MG63 (cell line): Measurements from ENCODE around the gene SUFU. TPM values are rescaled to one million over a fixed set of nuclear protein-coding genes. Genes with fewer than 3 reads are reported as not detected.

Source experiments
- DNase-seq: peaks from one replicate; pipeline ENCODE4 v3.0.0-alpha.2; 2020
- H3K27me3 ChIP-seq: fragments of 250-450 bp; sonication (Bioruptor Pico); 2 replicates; pipeline ENCODE4 v1.5.1; 2020; ENCODE audit warnings: mild to moderate bottlenecking, moderate library complexity
- H3K36me3 ChIP-seq: fragments of 250-450 bp; sonication (Bioruptor Pico); 2 replicates; pipeline ENCODE4 v1.5.1; 2020; ENCODE audit warnings: mild to moderate bottlenecking, moderate library complexity
- H3K4me3 ChIP-seq: fragments of 250-450 bp; sonication (Bioruptor Pico); 2 replicates; pipeline ENCODE4 v1.5.1; 2020; ENCODE audit warnings: mild to moderate bottlenecking, moderate library complexity
- H3K9me3 ChIP-seq: fragments of 250-450 bp; sonication (Bioruptor Pico); 2 replicates; pipeline ENCODE4 v1.5.1; 2020; ENCODE audit warnings: mild to moderate bottlenecking, moderate library complexity
- total RNA-seq: library from RNA; depleted of rRNA; stranded (reverse); fragments of >200 nt; shearing (Covaris generic); gene quantifications from 2 replicates; pipeline ENCODE4 v1.2.3, GENCODE V29; 2014; ENCODE audit warnings: low replicate concordance

The SUFU gene
- total RNA-seq, 1 experiment from 2014 or later: 2.0 TPM

GRCh38 chr10:102554531-102554930 is 50.8 kb downstream of the SUFU start:
- Histone ChIP-seq H3K4me3 (no peak overlapping the region), H3K9me3 (no peaks in the 10 kb centered on the region), H3K36me3 (no peaks in the 10 kb centered on the region), H3K27me3 (no peaks in the 10 kb centered on the region)
- DNase-seq: no peak

- H3K36me3 ChIP-seq: no peaks in the 10 kb centered on the region
- no peaks in the 10 kb centered on the region for H3K27me3 ChIP-seq
- no peaks in the 10 kb centered on the region for H3K9me3 ChIP-seq
- peak; percentile 58 for DNase-seq
- no peak overlapping the region for H3K4me3 ChIP-seq
Observed at GRCh38 chr10:102555781-102556328, 52.1 kb downstream of the SUFU start.

DNA sequence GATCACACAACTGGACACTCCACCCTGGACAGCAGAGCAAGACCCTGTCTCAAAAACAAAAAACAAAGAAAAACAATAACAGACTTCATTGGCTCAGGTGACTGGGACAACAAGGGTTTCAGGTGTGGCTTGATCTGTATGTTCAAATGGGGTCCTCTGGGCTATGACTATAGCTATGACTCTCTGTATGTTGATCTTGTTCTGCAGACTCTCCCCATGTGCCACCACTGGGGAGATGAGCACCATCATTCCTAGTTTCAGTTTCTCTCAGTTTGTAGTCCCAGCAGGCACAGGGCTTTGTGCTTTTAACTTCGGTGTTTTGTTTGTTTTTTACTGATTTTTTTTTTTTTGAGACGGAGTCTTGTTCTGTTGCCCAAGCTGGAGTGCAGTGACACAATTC is 53.8 kb downstream of the SUFU start:
- no peak for DNase-seq
- Histone ChIP-seq H3K4me3 (no peak overlapping the region), H3K9me3 (no peaks in the 10 kb centered on the region), H3K36me3 (no peaks in the 10 kb centered on the region), H3K27me3 (no peaks in the 10 kb centered on the region)

- Histone ChIP-seq H3K27me3 (no peaks in the 10 kb centered on the region), H3K36me3 (no peaks in the 10 kb centered on the region), H3K9me3 (no peaks in the 10 kb centered on the region)
Observed at GRCh38 chr10:102559764-102560163, 56.0 kb downstream of the SUFU start.

GRCh38 chr10:102564209-102564834 is 60.5 kb downstream of the SUFU start:
- Histone ChIP-seq H3K36me3 (no peaks in the 10 kb centered on the region), H3K27me3 (no peaks in the 10 kb centered on the region), H3K9me3 (no peaks in the 10 kb centered on the region), H3K4me3 (no peak overlapping the region)
- no peak for DNase-seq

More at GRCh38 chr10:102559764-102560163, 56.0 kb downstream of the SUFU start:
- no peak for DNase-seq
- H3K4me3 ChIP-seq: no peak overlapping the region

DNA sequence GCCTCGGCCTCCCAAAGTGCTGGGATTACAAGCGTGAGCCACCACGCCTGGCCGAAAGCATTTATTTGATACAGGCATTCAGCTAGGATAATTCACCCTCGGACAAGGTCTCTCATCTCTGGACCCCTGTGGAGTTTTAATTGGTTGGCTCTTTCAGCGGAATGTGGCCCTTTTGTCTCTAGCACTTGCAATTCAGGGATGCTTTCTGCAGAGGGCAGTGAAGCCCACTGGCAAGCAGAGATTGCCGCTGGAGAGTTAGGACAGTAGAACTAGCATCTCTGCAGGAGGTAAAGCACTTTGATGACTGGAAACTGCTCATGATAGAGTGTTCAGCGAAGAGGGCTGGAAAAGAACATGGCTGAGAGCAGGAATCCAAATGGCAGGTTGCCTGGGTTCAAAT is 62.0 kb downstream of the SUFU start:
- H3K27me3 ChIP-seq: no peaks in the 10 kb centered on the region

GRCh38 chr10:102578782-102579181 is 75.0 kb downstream of the SUFU start:
- H3K4me3 ChIP-seq: no peak overlapping the region
- no peaks in the 10 kb centered on the region for H3K27me3 ChIP-seq
- H3K36me3 ChIP-seq: no peaks in the 10 kb centered on the region
- DNase-seq: no peak
- H3K9me3 ChIP-seq: no peaks in the 10 kb centered on the region

More for the DNA sequence above, 62.0 kb downstream of the SUFU start:
- H3K9me3 ChIP-seq: no peaks in the 10 kb centered on the region
- no peak for DNase-seq
- H3K4me3 ChIP-seq: no peak overlapping the region
- H3K36me3 ChIP-seq: no peaks in the 10 kb centered on the region

DNA sequence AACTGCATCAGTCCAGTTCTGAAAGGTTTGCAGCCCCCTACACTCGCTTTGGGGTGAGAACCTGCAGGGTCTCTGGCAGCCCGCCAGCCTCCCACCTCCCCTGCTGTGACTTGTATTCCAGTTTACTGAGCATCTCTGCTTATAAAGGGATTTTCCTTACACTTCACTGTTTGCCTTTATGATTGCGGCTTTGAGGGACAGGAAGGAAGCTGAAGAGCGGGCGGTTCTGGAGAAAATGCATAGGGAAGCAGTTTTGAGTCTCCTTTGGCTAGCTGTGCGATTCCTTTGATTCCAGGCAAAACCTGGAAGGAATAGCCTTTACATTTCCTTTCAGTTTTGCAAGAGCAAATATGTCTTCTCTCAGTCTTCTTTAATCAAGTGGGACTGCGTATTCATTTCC is 75.6 kb downstream of the SUFU start:
- Histone ChIP-seq H3K36me3 (no peaks in the 10 kb centered on the region), H3K4me3 (no peak overlapping the region), H3K27me3 (no peaks in the 10 kb centered on the region), H3K9me3 (no peaks in the 10 kb centered on the region)
- no peak for DNase-seq

DNA sequence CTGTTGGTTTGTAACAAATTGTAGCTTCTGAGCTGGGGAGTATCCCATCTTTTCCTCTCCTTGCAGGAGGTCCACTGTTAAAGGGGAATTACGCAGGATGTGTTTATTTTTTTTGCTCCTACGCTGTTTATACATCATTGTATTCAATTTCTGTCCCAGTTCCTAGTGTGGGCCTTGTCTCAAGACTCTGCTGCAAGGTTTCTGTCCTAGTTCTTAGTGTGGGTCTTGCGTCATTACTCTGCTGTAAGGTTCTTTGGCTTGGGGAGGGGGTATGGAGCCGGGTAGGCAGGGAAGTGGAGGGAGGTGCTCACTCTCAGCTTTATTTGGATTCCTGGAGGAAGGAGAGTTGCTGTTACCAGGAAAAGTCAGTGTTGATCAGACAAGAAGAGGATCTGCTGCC is 76.5 kb downstream of the SUFU start:
- no peak for DNase-seq
- no peaks in the 10 kb centered on the region for H3K9me3 ChIP-seq
- no peaks in the 10 kb centered on the region for H3K36me3 ChIP-seq
- H3K27me3 ChIP-seq: no peaks in the 10 kb centered on the region
- H3K4me3 ChIP-seq: no peak overlapping the region

- no peaks in the 10 kb centered on the region for H3K36me3 ChIP-seq
- no peaks in the 10 kb centered on the region for H3K27me3 ChIP-seq
- H3K9me3 ChIP-seq: no peaks in the 10 kb centered on the region
- no peak for DNase-seq
- H3K4me3 ChIP-seq: no peak overlapping the region
Observed at GRCh38 chr10:102581401-102581800, 77.6 kb downstream of the SUFU start.

- H3K9me3 ChIP-seq: no peaks in the 10 kb centered on the region
- H3K36me3 ChIP-seq: no peaks in the 10 kb centered on the region
Observed at GRCh38 chr10:102581981-102582580, 78.3 kb downstream of the SUFU start.

DNA sequence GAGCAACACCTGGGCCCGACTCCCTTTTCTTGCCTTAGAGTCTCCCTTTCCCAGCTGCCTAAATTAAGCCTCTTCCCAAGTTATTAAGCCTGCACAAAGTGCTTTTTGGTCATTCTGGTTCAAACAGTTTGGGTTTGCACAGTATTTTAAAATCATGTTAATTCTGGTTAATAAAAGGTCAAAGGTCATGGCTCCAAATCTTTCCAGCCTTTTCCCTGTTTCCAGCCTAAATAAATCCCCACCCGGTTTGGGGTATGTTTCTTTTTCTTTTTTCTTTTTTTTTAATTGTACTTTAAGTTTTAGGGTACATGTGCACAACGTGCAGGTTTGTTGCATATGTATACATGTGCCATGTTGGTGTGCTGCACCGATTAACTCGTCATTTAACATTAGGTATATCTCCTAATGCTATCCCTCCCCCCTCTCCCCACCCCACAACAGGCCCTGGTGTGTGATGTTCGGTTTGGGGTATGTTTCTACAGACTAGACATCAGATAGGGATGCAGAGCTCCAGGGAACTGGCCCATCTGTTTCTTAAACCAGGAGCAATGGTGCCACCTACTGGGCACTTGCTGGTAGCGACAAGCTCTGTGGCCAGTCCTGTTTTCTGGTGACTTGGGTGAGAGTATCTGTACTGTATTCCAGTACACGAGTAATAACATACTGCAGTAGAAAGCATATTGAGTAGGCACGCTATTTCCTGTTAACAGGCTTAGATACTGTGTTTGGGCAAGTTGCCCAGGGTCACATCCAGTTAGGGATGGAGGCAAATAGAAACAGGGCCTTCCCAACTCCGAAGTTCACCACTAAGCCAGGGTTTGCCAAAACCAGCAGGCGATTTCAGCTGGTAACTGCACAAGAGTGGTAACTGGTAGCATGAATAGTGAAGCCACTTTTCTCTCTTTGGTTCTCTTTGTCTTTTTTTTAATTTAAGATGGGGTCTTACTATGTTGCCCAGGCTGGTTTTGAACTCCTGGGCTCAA is 80.0 kb downstream of the SUFU start:
- no peaks in the 10 kb centered on the region for H3K27me3 ChIP-seq
- no peaks in the 10 kb centered on the region for H3K9me3 ChIP-seq
- DNase-seq: peak; percentile 67
- H3K4me3 ChIP-seq: no peak overlapping the region
- no peaks in the 10 kb centered on the region for H3K36me3 ChIP-seq

More at GRCh38 chr10:102581981-102582580, 78.3 kb downstream of the SUFU start:
- H3K27me3 ChIP-seq: no peaks in the 10 kb centered on the region
- no peak for DNase-seq
- no peak overlapping the region for H3K4me3 ChIP-seq

DNA sequence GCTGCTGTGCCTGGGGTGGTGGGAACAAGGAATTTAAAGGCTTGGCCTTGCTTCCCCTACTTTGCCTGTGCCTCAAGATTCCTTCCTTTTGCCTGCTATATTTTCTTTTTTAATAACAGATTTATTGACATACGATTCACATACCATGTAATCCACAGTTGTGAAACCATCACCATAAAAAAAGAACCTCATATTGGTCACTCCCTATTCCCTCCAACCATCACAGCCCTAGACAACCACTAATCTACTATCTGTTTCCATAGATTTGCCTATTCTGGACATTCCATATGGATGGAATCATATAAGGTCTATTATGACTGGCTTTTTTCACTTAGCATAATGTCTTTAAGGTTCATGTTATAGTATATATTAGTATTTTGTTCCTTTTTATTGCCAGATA is 81.3 kb downstream of the SUFU start:
- no peak for DNase-seq
- no peaks in the 10 kb centered on the region for H3K27me3 ChIP-seq
- H3K36me3 ChIP-seq: no peaks in the 10 kb centered on the region
- no peaks in the 10 kb centered on the region for H3K9me3 ChIP-seq
- H3K4me3 ChIP-seq: no peak overlapping the region

- H3K4me3 ChIP-seq: no peak overlapping the region
- H3K9me3 ChIP-seq: no peaks in the 10 kb centered on the region
- H3K27me3 ChIP-seq: no peaks in the 10 kb centered on the region
- DNase-seq: no peak
- H3K36me3 ChIP-seq: no peaks in the 10 kb centered on the region
Observed at GRCh38 chr10:102586858-102587257, 83.1 kb downstream of the SUFU start.

- H3K4me3 ChIP-seq: no peak overlapping the region
- DNase-seq: no peak
- no peaks in the 10 kb centered on the region for H3K9me3 ChIP-seq
- H3K27me3 ChIP-seq: no peaks in the 10 kb centered on the region
- no peaks in the 10 kb centered on the region for H3K36me3 ChIP-seq
Observed at GRCh38 chr10:102588875-102589274, 85.1 kb downstream of the SUFU start.

- H3K27me3 ChIP-seq: no peaks in the 10 kb centered on the region
- H3K9me3 ChIP-seq: no peaks in the 10 kb centered on the region
- peak; percentile 59 for DNase-seq
- H3K4me3 ChIP-seq: no peak overlapping the region
- peaks cover 2% of the 10 kb centered on the region; the same call in 1 of the 2 replicates for H3K36me3 ChIP-seq
Observed at GRCh38 chr10:102593074-102593803, 89.5 kb downstream of the SUFU start.

DNA sequence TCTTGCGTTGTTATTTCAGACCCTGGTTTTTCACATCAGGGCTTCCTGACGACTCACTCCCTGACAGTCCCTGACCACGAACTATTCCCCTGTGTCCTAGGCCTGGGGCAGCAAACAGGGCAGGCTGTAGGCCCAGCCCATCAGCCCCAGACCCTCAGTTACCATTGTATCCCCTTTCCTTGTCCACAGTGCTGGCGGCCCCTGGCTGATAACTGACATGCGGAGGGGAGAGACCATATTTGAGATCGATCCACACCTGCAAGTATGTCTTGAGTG is 90.0 kb downstream of the SUFU start:
- Histone ChIP-seq H3K9me3 (no peaks in the 10 kb centered on the region), H3K36me3 (peaks cover 2% of the 10 kb centered on the region; the same call in 1 of the 2 replicates), H3K27me3 (no peaks in the 10 kb centered on the region), H3K4me3 (no peak overlapping the region)
- no peak for DNase-seq
